HG03558 (cell line): ENCODE measurements around the gene GNB1L.

ENCODE experiments used
- ATAC-seq: cut with Tn5 transposase; IDR thresholded peaks from one replicate; pipeline ENCODE4 v1.9.1; 2021; ENCODE audit warnings: moderate number of reproducible peaks; ENCODE audit not compliant: unreplicated experiment; ENCODE audit errors: extremely low read depth

GNB1L gene

GRCh38 chr22:19814428-19814827, 40.2 kb downstream of the GNB1L start:
- no peak for ATAC-seq

- ATAC-seq, result no peak
Observed at GRCh38 chr22:19812910-19813309, 41.8 kb downstream of the GNB1L start.

GRCh38 chr22:19811811-19812771, 42.6 kb downstream of the GNB1L start:
- ATAC-seq, result no peak

GRCh38 chr22:19811211-19811621, 43.5 kb downstream of the GNB1L start:
- ATAC-seq, result no peak

- ATAC-seq, result no peak
Observed at GRCh38 chr22:19810381-19811201, 44.1 kb downstream of the GNB1L start.

- no peak for ATAC-seq
Observed at GRCh38 chr22:19809741-19810140, 44.9 kb downstream of the GNB1L start.

GRCh38 chr22:19808873-19809478, 45.7 kb downstream of the GNB1L start:
- ATAC-seq, result no peak

- ATAC-seq, result no peak
Observed at GRCh38 chr22:19807914-19808872, 46.5 kb downstream of the GNB1L start.

- no peak for ATAC-seq
Observed at GRCh38 chr22:19807161-19807913, 47.3 kb downstream of the GNB1L start.

GRCh38 chr22:19806213-19807160, 48.2 kb downstream of the GNB1L start:
- ATAC-seq, result no peak

- ATAC-seq, result no peak
Observed at GRCh38 chr22:19805821-19806212, 48.9 kb downstream of the GNB1L start.

- ATAC-seq, result no peak
Observed at GRCh38 chr22:19803736-19804267, 50.9 kb downstream of the GNB1L start.

- ATAC-seq, result no peak
Observed at GRCh38 chr22:19802894-19803735, 51.6 kb downstream of the GNB1L start.

- ATAC-seq, result no peak
Observed at GRCh38 chr22:19802001-19802893, 52.4 kb downstream of the GNB1L start.

- no peak for ATAC-seq
Observed at GRCh38 chr22:19801340-19802000, 53.2 kb downstream of the GNB1L start.
